SU-DHL-6 (cell line): Measurements from ENCODE around the gene SMURF2.

Experiments used
- EZH2phosphoT487 ChIP-seq: fragments of 200-600 bp; sonication (generic), shearing (Covaris generic); conservative IDR thresholded peaks from 2 replicates; pipeline ENCODE4 v1.6.1; 2018; ENCODE audit warnings: mild to moderate bottlenecking, antibody characterized with exemption, low read length, moderate library complexity, mixed read lengths
- TF ChIP-seq, protein P1 (sequence below): fragments of 200-600 bp; sonication (generic); IDR thresholded peaks from one replicate; pipeline ENCODE4 v1.5.1; 2017; ENCODE audit warnings: antibody characterized with exemption, mild to moderate bottlenecking, low read length, moderate library complexity; ENCODE audit not compliant: insufficient read depth, poor library complexity, severe bottlenecking

DNA sequence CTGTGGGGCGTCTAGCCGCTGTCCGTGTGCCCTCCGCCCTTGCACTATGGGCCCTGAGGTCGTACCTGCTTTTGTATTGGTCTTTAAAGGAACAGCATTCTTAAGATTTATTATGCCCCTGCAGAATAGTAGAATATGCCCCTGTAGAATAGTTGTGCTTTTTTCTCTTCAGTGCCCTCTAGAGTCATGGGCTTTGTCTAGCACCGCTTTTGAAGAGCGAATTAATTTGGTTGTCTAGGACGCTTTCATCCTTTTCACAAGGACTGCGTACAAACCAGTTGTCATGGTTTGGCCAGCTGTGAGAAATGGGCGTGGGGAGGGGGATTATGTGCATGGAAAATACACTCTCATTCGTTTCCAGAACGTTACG, 154.7 kb downstream of the SMURF2 start:
- TF ChIP-seq, protein P1, sequence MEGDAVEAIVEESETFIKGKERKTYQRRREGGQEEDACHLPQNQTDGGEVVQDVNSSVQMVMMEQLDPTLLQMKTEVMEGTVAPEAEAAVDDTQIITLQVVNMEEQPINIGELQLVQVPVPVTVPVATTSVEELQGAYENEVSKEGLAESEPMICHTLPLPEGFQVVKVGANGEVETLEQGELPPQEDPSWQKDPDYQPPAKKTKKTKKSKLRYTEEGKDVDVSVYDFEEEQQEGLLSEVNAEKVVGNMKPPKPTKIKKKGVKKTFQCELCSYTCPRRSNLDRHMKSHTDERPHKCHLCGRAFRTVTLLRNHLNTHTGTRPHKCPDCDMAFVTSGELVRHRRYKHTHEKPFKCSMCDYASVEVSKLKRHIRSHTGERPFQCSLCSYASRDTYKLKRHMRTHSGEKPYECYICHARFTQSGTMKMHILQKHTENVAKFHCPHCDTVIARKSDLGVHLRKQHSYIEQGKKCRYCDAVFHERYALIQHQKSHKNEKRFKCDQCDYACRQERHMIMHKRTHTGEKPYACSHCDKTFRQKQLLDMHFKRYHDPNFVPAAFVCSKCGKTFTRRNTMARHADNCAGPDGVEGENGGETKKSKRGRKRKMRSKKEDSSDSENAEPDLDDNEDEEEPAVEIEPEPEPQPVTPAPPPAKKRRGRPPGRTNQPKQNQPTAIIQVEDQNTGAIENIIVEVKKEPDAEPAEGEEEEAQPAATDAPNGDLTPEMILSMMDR: peak; percentile 71
- TF ChIP-seq EZH2phosphoT487: no peak
